Mesenchymal stem cell (in vitro differentiated cells and primary cell): ENCODE data around the gene NHLH1.
A peak's percentile ranks its signal among the peaks of the same experiment; 100 is the strongest.

Source experiments
- DNase-seq: peaks from one replicate; pipeline ENCODE4 v3.0.0-alpha.2; 2013
- H2AFZ ChIP-seq: one replicate; pipeline ENCODE4 v1.6.1; 2013; ENCODE audit warnings: low read depth, mild to moderate bottlenecking, control low read depth, inconsistent platforms, low read length, moderate library complexity
- H2AK5ac ChIP-seq: 2 replicates; pipeline ENCODE4 v1.6.1; 2013; ENCODE audit warnings: low read length, moderate library complexity, mild to moderate bottlenecking, inconsistent platforms; ENCODE audit not compliant: severe bottlenecking
- H2BK120ac ChIP-seq: one replicate; pipeline ENCODE4 v1.6.1; 2013; ENCODE audit warnings: low read depth, mild to moderate bottlenecking, inconsistent platforms, low read length, moderate library complexity
- H2BK12ac ChIP-seq, 2 experiments: one replicate each; pipeline ENCODE4 v1.6.1; 2013; ENCODE audit warnings: inconsistent platforms in 2 of 2, low read length in 2 of 2, mild to moderate bottlenecking in 2 of 2, moderate library complexity in 2 of 2, control low read depth in 1 of 2
- H2BK15ac ChIP-seq: one replicate; pipeline ENCODE4 v1.6.1; 2013; ENCODE audit warnings: mild to moderate bottlenecking, low read depth, inconsistent platforms; ENCODE audit not compliant: poor library complexity, severe bottlenecking
- H2BK5ac ChIP-seq: 2 replicates; pipeline ENCODE4 v1.6.1; 2013; ENCODE audit warnings: low read depth, mild to moderate bottlenecking, low read length, control low read depth, inconsistent platforms; ENCODE audit not compliant: poor library complexity, severe bottlenecking
- H3K14ac ChIP-seq, 2 experiments: one replicate each; pipeline ENCODE4 v1.6.1; 2013; ENCODE audit warnings: inconsistent platforms in 2 of 2, low read length in 2 of 2, control low read depth in 1 of 2, mild to moderate bottlenecking in 1 of 2, moderate library complexity in 1 of 2
- H3K18ac ChIP-seq, 2 experiments: one replicate each; pipeline ENCODE4 v1.6.1; 2013; ENCODE audit warnings: inconsistent platforms in 2 of 2, low read length in 2 of 2, control low read depth in 1 of 2, low read depth in 1 of 2, mild to moderate bottlenecking in 1 of 2
- H3K23ac ChIP-seq, 2 experiments: one replicate each; pipeline ENCODE4 v1.6.1; 2013; ENCODE audit warnings: inconsistent platforms in 2 of 2, low read length in 2 of 2, mild to moderate bottlenecking in 2 of 2, moderate library complexity in 2 of 2, control low read depth in 1 of 2
- H3K27ac ChIP-seq: 2 replicates; pipeline ENCODE4 v1.5.1; 2013; ENCODE audit warnings: mild to moderate bottlenecking, moderate library complexity, low read length, control low read depth, inconsistent platforms; ENCODE audit not compliant: poor library complexity, severe bottlenecking
- H3K27me3 ChIP-seq, 2 experiments: 2 replicates each; pipeline versions ENCODE4 v1.6.1 to v1.7.0; 2013; ENCODE audit warnings: low read length in 2 of 2, mild to moderate bottlenecking in 2 of 2, moderate library complexity in 2 of 2, control low read depth in 1 of 2, inconsistent platforms in 1 of 2; ENCODE audit not compliant: control insufficient read depth in 1 of 2, insufficient read depth in 1 of 2
- H3K36me3 ChIP-seq, 2 experiments: 2 replicates each; pipeline versions ENCODE4 v1.6.1 to v1.7.0; 2013; ENCODE audit warnings: low read length in 2 of 2, control low read depth in 1 of 2, inconsistent platforms in 1 of 2, low read depth in 1 of 2, mild to moderate bottlenecking in 1 of 2; ENCODE audit not compliant: insufficient read depth in 2 of 2, control insufficient read depth in 1 of 2
- H3K4ac ChIP-seq, 2 experiments: one replicate each; pipeline ENCODE4 v1.6.1; 2013; ENCODE audit warnings: inconsistent platforms in 2 of 2, low read length in 2 of 2, mild to moderate bottlenecking in 2 of 2, moderate library complexity in 2 of 2, control low read depth in 1 of 2, low read depth in 1 of 2
- H3K4me1 ChIP-seq: 2 replicates; pipeline ENCODE4 v1.6.1; 2013; ENCODE audit warnings: low read depth, low read length, control low read depth; ENCODE audit not compliant: control insufficient read depth, insufficient read depth
- H3K4me2 ChIP-seq: 2 replicates; pipeline ENCODE4 v1.6.1; 2013; ENCODE audit warnings: low read length, mild to moderate bottlenecking, inconsistent platforms; ENCODE audit not compliant: poor library complexity, severe bottlenecking
- H3K4me3 ChIP-seq, 2 experiments: 2 replicates each; pipeline versions ENCODE4 v1.5.1 to v1.7.0; 2013; ENCODE audit warnings: low read length in 2 of 2, mild to moderate bottlenecking in 2 of 2, control low read depth in 1 of 2, low read depth in 1 of 2; ENCODE audit not compliant: insufficient read depth in 1 of 2
- H3K79me1 ChIP-seq: replicated peaks from 2 replicates; pipeline ENCODE4 v1.6.1; 2013; ENCODE audit warnings: mild to moderate bottlenecking, control low read depth, low read length, inconsistent platforms; ENCODE audit not compliant: poor library complexity, severe bottlenecking
- H3K9ac ChIP-seq: 2 replicates; pipeline ENCODE4 v1.7.0; 2013; ENCODE audit warnings: mild to moderate bottlenecking, low read length, moderate library complexity
- H3K9me3 ChIP-seq: 2 replicates; pipeline ENCODE4 v1.7.0; 2013; ENCODE audit warnings: mild to moderate bottlenecking, low read length; ENCODE audit not compliant: control insufficient read depth
- H4K8ac ChIP-seq: one replicate; pipeline ENCODE4 v1.6.1; 2013; ENCODE audit warnings: inconsistent platforms, mild to moderate bottlenecking, low read length, moderate library complexity
- H4K91ac ChIP-seq: one replicate; pipeline ENCODE4 v1.6.1; 2013; ENCODE audit warnings: mild to moderate bottlenecking, low read length, inconsistent platforms
- whole genome bisulfite sequencing: methylation state at CpG from one replicate; pipeline ENCODE4 v1.1.7; 2013; ENCODE audit warnings: mixed read lengths; 5-methylcytosine and 5-hydroxymethylcytosine counted together

Gene NHLH1

DNA sequence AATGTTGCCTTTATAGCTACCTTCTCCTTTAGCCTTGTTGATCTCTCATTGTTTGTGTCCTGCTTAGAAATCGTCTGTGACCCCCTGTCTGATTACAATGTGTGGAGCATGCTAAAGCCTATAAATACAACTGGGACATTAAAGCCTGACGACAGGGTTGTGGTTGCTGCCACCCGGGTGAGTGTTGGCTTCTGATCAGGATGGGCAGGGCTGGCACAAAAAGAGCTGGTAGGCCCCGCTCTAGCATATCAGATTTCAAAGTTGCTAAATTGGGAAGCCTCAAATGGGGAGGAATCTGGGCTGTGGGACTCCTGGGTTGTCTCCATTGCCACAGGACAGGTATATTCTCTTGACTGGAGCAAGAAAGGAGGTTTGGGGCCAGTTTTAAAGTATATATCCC lies 15.2 kb upstream of the NHLH1 start:
- 95% methylated on average over 4 of the region's 4 CpGs for WGBS
- no peak overlapping the region for H3K4ac ChIP-seq
- H2BK5ac ChIP-seq = no peak overlapping the region
- no peaks in the 10 kb centered on the region for H3K9me3 ChIP-seq
- no peak overlapping the region for H3K4me2 ChIP-seq
- H3K23ac ChIP-seq = no peak overlapping the region
- H2BK120ac ChIP-seq = no peak overlapping the region
- no peak overlapping the region for H2AFZ ChIP-seq
- no peak overlapping the region for H3K14ac ChIP-seq
- no peak overlapping the region for H2AK5ac ChIP-seq
- H3K27me3 ChIP-seq = no peaks in the 10 kb centered on the region
- no peak overlapping the region for H3K27ac ChIP-seq
- peaks cover 66 to 98% of the 10 kb centered on the region in 2 experiments for H3K36me3 ChIP-seq
- no peak overlapping the region for H3K4me3 ChIP-seq
- H3K9ac ChIP-seq = no peak overlapping the region
- H2BK12ac ChIP-seq = no peak overlapping the region
- H3K4me1 ChIP-seq = no peaks in the 10 kb centered on the region
- no peak overlapping the region for H3K18ac ChIP-seq
- H4K91ac ChIP-seq = no peak overlapping the region
- no peak overlapping the region for H4K8ac ChIP-seq
- no peak for DNase-seq
- H3K79me1 ChIP-seq = peaks cover 31% of the 10 kb centered on the region
- H2BK15ac ChIP-seq = no peak overlapping the region

DNA sequence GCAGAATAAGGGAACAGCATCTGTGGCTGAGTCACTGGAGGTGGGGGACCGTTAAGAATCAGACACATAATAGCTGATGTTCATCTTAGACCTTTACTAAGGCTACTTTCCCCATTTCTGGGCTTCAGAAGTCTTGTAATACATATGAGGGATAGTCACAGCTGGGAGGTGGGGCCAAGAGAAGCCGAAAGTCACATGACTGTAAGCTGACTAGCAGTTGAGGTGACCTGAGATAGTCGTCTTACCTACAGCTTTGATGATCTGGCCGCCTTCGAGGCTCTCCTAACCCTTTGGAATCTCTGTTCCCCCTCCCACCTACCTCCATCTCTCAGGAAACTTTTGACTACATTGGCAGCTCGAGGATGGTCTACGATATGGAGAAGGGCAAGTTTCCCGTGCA lies 14.3 kb upstream of the NHLH1 start:
- Histone ChIP-seq H2BK15ac (no peak overlapping the region), H2BK5ac (no peak overlapping the region), H3K4me2 (no peak overlapping the region), H3K4me3 (no peak overlapping the region), H2AK5ac (no peak overlapping the region), H3K4ac (no peak overlapping the region), H3K23ac (no peak overlapping the region), H3K27me3 (no peaks in the 10 kb centered on the region), H3K36me3 (peaks cover 69 to 97% of the 10 kb centered on the region in 2 experiments), H2BK120ac (no peak overlapping the region), H3K79me1 (peaks cover 28% of the 10 kb centered on the region), H3K9ac (no peak overlapping the region), H3K18ac (no peak overlapping the region), H3K27ac (no peak overlapping the region), H3K14ac (no peak overlapping the region), H2BK12ac (no peak overlapping the region), H4K8ac (no peak overlapping the region), H3K4me1 (no peaks in the 10 kb centered on the region), H3K9me3 (no peaks in the 10 kb centered on the region), H4K91ac (no peak overlapping the region), H2AFZ (no peak overlapping the region)
- WGBS = 94% methylated on average over 5 of the region's 8 CpGs
- DNase-seq = no peak

DNA sequence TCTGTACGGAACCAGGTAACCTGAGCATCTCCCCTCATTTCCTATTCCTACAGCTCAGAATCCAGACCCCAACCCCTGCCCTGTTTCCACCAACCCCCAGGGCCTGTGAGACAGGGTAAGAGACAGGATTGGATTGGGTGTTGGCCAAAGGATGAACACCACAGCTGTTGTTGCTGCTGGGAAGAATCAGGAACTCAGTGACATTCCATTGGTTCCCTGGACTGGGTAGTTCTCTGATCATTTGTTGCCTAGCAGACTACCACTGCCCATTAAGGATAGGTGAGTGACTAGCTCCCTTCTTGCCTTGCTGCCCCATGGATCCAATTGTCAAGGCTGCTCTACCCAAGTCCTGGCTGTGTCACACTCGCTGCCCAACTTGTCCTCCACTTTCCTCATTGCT lies 13.6 kb upstream of the NHLH1 start:
- WGBS = 90% methylated on average over 2 of the region's 2 CpGs

DNA sequence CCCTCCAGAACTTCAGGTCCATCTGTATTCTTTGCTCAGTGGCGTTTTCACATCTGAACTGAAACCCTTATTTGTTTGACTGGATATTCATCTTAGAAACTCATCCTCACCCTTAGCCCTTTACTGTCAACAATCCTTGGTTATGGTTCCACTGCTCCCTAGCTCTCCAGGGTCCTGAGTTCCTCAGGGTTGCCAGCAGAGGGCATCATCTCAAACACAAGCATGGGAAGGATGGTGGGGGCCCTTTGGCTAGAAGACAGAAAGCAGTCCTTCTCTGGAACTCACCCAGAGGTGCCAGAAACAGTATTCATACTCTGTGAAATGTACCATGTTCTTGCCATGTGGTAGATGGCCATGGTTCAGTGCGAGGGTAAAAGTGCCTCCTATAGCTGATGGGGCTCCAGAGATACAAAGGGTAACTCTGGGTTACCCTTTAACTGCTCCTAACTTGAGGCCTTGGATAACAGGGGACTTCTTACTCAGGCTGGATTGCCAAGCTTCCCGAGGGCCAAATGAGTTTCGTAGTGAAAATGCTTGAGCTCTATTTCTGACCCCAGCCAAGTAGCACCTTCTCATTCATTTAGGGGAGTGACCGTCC lies 12.4 kb upstream of the NHLH1 start:
- Histone ChIP-seq H3K27me3 (no peaks in the 10 kb centered on the region), H2BK120ac (no peak overlapping the region), H4K8ac (no peak overlapping the region), H3K4me2 (no peak overlapping the region), H3K79me1 (peaks cover 17% of the 10 kb centered on the region), H3K36me3 (peaks cover 69 to 94% of the 10 kb centered on the region in 2 experiments), H2BK15ac (no peak overlapping the region), H3K23ac (no peak overlapping the region), H3K9me3 (no peaks in the 10 kb centered on the region), H4K91ac (no peak overlapping the region), H2AK5ac (no peak overlapping the region), H3K4me1 (no peaks in the 10 kb centered on the region), H3K4ac (no peak overlapping the region), H3K18ac (no peak overlapping the region), H3K4me3 (no peak overlapping the region), H3K9ac (no peak overlapping the region), H3K27ac (no peak overlapping the region), H2BK12ac (no peak overlapping the region), H2AFZ (no peak overlapping the region), H2BK5ac (no peak overlapping the region), H3K14ac (no peak overlapping the region)
- WGBS = 95% methylated on average over 5 of the region's 5 CpGs
- DNase-seq = peak; percentile 44

More for the DNA sequence above, 13.6 kb upstream of the NHLH1 start:
- H3K4me1 ChIP-seq = no peaks in the 10 kb centered on the region
- no peak overlapping the region for H3K4ac ChIP-seq
- H2BK120ac ChIP-seq = no peak overlapping the region
- H2BK12ac ChIP-seq = no peak overlapping the region
- H4K91ac ChIP-seq = no peak overlapping the region
- H2AFZ ChIP-seq = no peak overlapping the region
- no peak overlapping the region for H2BK15ac ChIP-seq
- no peak overlapping the region for H3K4me2 ChIP-seq
- H3K27ac ChIP-seq = no peak overlapping the region
- no peaks in the 10 kb centered on the region for H3K9me3 ChIP-seq
- H3K79me1 ChIP-seq = peaks cover 25% of the 10 kb centered on the region
- peak; percentile 31 for DNase-seq
- no peaks in the 10 kb centered on the region for H3K27me3 ChIP-seq
- H3K36me3 ChIP-seq = peaks cover 74 to 98% of the 10 kb centered on the region in 2 experiments
- H4K8ac ChIP-seq = no peak overlapping the region
- no peak overlapping the region for H3K9ac ChIP-seq
- no peak overlapping the region for H2BK5ac ChIP-seq
- H3K14ac ChIP-seq = no peak overlapping the region
- H3K23ac ChIP-seq = no peak overlapping the region
- no peak overlapping the region for H3K18ac ChIP-seq
- no peak overlapping the region for H3K4me3 ChIP-seq
- H2AK5ac ChIP-seq = no peak overlapping the region
